ENCODE results near the gene IL34. TPM values are rescaled to one million over a fixed set of nuclear protein-coding genes. Genes with fewer than 3 reads are reported as not detected.

Gene IL34
- polyA plus RNA-seq, 2 donors: 22.9 to 32.7 TPM

GRCh38 chr16:70685938-70686375, 39.6 kb downstream of the IL34 start, which contains the start of gene MTSS2:
Gene MTSS2 (minus strand): TSS chr16:70686053. CDS start chr16:70685791, 262 bp downstream.
- Histone ChIP-seq H3K4me1 (ENCODE audit: control insufficient read depth in 2 of 2, insufficient read depth in 2 of 2, low read length in 1 of 2) (peaks cover 31 to 72% of the 10 kb centered on the region in 2 donors), H3K27me3 (ENCODE audit: control insufficient read depth in 1 of 2, insufficient read depth in 2 of 2, low read length in 2 of 2) (no peaks in the 10 kb centered on the region), H3K9me3 (ENCODE audit: control insufficient read depth in 2 of 2, insufficient read depth in 1 of 2, low read depth in 1 of 2, low read length in 1 of 2) (no peaks in the 10 kb centered on the region), H3K4me3 (ENCODE audit: low read depth in 1 of 2, low read length in 2 of 2) (peak within 1 kb of the TSS; percentile 79 to 80), H3K27ac (ENCODE audit: low read depth in 2 of 2, low read length in 1 of 2) (peak within 1 kb of the TSS; percentile 92), H3K36me3 (ENCODE audit: control insufficient read depth in 2 of 2, insufficient read depth in 2 of 2, low read length in 1 of 2) (peaks cover 0 to 4% of the 10 kb centered on the region in 2 donors)
- 1 to 2% methylated on average over 36 to 72 of the region's 72 CpGs for WGBS, 2 donors

- Histone ChIP-seq H3K27me3 (ENCODE audit: control insufficient read depth in 1 of 2, insufficient read depth in 2 of 2, low read length in 2 of 2) (no peaks in the 10 kb centered on the region), H3K27ac (ENCODE audit: low read depth in 2 of 2, low read length in 1 of 2) (peak overlapping the region; percentile 92), H3K4me1 (ENCODE audit: control insufficient read depth in 2 of 2, insufficient read depth in 2 of 2, low read length in 1 of 2) (peaks cover 37 to 69% of the 10 kb centered on the region in 2 donors), H3K9me3 (ENCODE audit: control insufficient read depth in 2 of 2, insufficient read depth in 1 of 2, low read depth in 1 of 2, low read length in 1 of 2) (no peaks in the 10 kb centered on the region), H3K36me3 (ENCODE audit: control insufficient read depth in 2 of 2, insufficient read depth in 2 of 2, low read length in 1 of 2) (peaks cover 0 to 4% of the 10 kb centered on the region in 2 donors), H3K4me3 (ENCODE audit: low read depth in 1 of 2, low read length in 2 of 2) (peak overlapping the region; percentile 31 to 79)
- WGBS, 2 donors: 36 to 51% methylated on average over 29 of the region's 29 CpGs
These were observed 40.2 kb downstream of the IL34 start for GRCh38 chr16:70686376-70687101.

- H3K9me3 ChIP-seq (ENCODE audit: control insufficient read depth in 2 of 2, insufficient read depth in 1 of 2, low read depth in 1 of 2, low read length in 1 of 2): no peaks in the 10 kb centered on the region
- H3K27ac ChIP-seq (ENCODE audit: low read depth in 2 of 2, low read length in 1 of 2): peak overlapping the region; percentile 92
- H3K4me3 ChIP-seq (ENCODE audit: low read depth in 1 of 2, low read length in 2 of 2): no peak overlapping the region
- H3K4me1 ChIP-seq (ENCODE audit: control insufficient read depth in 2 of 2, insufficient read depth in 2 of 2, low read length in 1 of 2): peaks cover 37 to 64% of the 10 kb centered on the region in 2 donors
- no peaks in the 10 kb centered on the region for H3K27me3 ChIP-seq (ENCODE audit: control insufficient read depth in 1 of 2, insufficient read depth in 2 of 2, low read length in 2 of 2)
- H3K36me3 ChIP-seq (ENCODE audit: control insufficient read depth in 2 of 2, insufficient read depth in 2 of 2, low read length in 1 of 2): peaks cover 0 to 6% of the 10 kb centered on the region in 2 donors
- 44 to 52% methylated on average over 5 of the region's 5 CpGs for WGBS, 2 donors
These were observed 40.7 kb downstream of the IL34 start for GRCh38 chr16:70687102-70687511.

GRCh38 chr16:70687671-70688245, 41.4 kb downstream of the IL34 start:
- Histone ChIP-seq H3K4me1 (ENCODE audit: control insufficient read depth in 2 of 2, insufficient read depth in 2 of 2, low read length in 1 of 2) (peaks cover 38 to 61% of the 10 kb centered on the region in 2 donors), H3K27me3 (ENCODE audit: control insufficient read depth in 1 of 2, insufficient read depth in 2 of 2, low read length in 2 of 2) (no peaks in the 10 kb centered on the region), H3K36me3 (ENCODE audit: control insufficient read depth in 2 of 2, insufficient read depth in 2 of 2, low read length in 1 of 2) (peaks cover 0 to 5% of the 10 kb centered on the region in 2 donors), H3K9me3 (ENCODE audit: control insufficient read depth in 2 of 2, insufficient read depth in 1 of 2, low read depth in 1 of 2, low read length in 1 of 2) (no peaks in the 10 kb centered on the region), H3K27ac (ENCODE audit: low read depth in 2 of 2, low read length in 1 of 2) (peak overlapping the region; percentile 85 to 92), H3K4me3 (ENCODE audit: low read depth in 1 of 2, low read length in 2 of 2) (no peak overlapping the region)
- WGBS, 2 donors: 80 to 84% methylated on average over 18 of the region's 18 CpGs

- Histone ChIP-seq H3K27me3 (ENCODE audit: control insufficient read depth in 1 of 2, insufficient read depth in 2 of 2, low read length in 2 of 2) (no peaks in the 10 kb centered on the region), H3K4me1 (ENCODE audit: control insufficient read depth in 2 of 2, insufficient read depth in 2 of 2, low read length in 1 of 2) (peaks cover 38 to 61% of the 10 kb centered on the region in 2 donors), H3K4me3 (ENCODE audit: low read depth in 1 of 2, low read length in 2 of 2) (no peak overlapping the region), H3K9me3 (ENCODE audit: control insufficient read depth in 2 of 2, insufficient read depth in 1 of 2, low read depth in 1 of 2, low read length in 1 of 2) (no peaks in the 10 kb centered on the region), H3K27ac (ENCODE audit: low read depth in 2 of 2, low read length in 1 of 2) (peak overlapping the region; percentile 85 to 92), H3K36me3 (ENCODE audit: control insufficient read depth in 2 of 2, insufficient read depth in 2 of 2, low read length in 1 of 2) (peaks cover 0 to 1% of the 10 kb centered on the region in 2 donors)
- 47 to 55% methylated on average over 8 of the region's 8 CpGs for WGBS, 2 donors
These were observed 41.9 kb downstream of the IL34 start for GRCh38 chr16:70688246-70688742.

- Histone ChIP-seq H3K27me3 (ENCODE audit: control insufficient read depth in 1 of 2, insufficient read depth in 2 of 2, low read length in 2 of 2) (no peaks in the 10 kb centered on the region), H3K9me3 (ENCODE audit: control insufficient read depth in 2 of 2, insufficient read depth in 1 of 2, low read depth in 1 of 2, low read length in 1 of 2) (no peaks in the 10 kb centered on the region), H3K36me3 (ENCODE audit: control insufficient read depth in 2 of 2, insufficient read depth in 2 of 2, low read length in 1 of 2) (peaks cover 0 to 1% of the 10 kb centered on the region in 2 donors), H3K4me1 (ENCODE audit: control insufficient read depth in 2 of 2, insufficient read depth in 2 of 2, low read length in 1 of 2) (peaks cover 33 to 61% of the 10 kb centered on the region in 2 donors), H3K4me3 (ENCODE audit: low read depth in 1 of 2, low read length in 2 of 2) (no peak overlapping the region), H3K27ac (ENCODE audit: low read depth in 2 of 2, low read length in 1 of 2) (peak overlapping the region; percentile 85 to 92)
- 59 to 70% methylated on average over 22 of the region's 22 CpGs for WGBS, 2 donors
These were observed 42.9 kb downstream of the IL34 start for GRCh38 chr16:70689035-70689969.

- 76 to 79% methylated on average over 16 of the region's 16 CpGs for WGBS, 2 donors
- Histone ChIP-seq H3K27me3 (ENCODE audit: control insufficient read depth in 1 of 2, insufficient read depth in 2 of 2, low read length in 2 of 2) (no peaks in the 10 kb centered on the region), H3K4me3 (ENCODE audit: low read depth in 1 of 2, low read length in 2 of 2) (no peak overlapping the region), H3K9me3 (ENCODE audit: control insufficient read depth in 2 of 2, insufficient read depth in 1 of 2, low read depth in 1 of 2, low read length in 1 of 2) (no peaks in the 10 kb centered on the region), H3K27ac (ENCODE audit: low read depth in 2 of 2, low read length in 1 of 2) (peak overlapping the region; percentile 85 to 92), H3K36me3 (ENCODE audit: control insufficient read depth in 2 of 2, insufficient read depth in 2 of 2, low read length in 1 of 2) (peaks cover 0 to 1% of the 10 kb centered on the region in 2 donors), H3K4me1 (ENCODE audit: control insufficient read depth in 2 of 2, insufficient read depth in 2 of 2, low read length in 1 of 2) (peaks cover 31 to 64% of the 10 kb centered on the region in 2 donors)
These were observed 43.9 kb downstream of the IL34 start for GRCh38 chr16:70689970-70690891.

- H3K27ac ChIP-seq (ENCODE audit: low read depth in 2 of 2, low read length in 1 of 2): peak overlapping the region; percentile 85 to 92
- H3K4me3 ChIP-seq (ENCODE audit: low read depth in 1 of 2, low read length in 2 of 2): no peak overlapping the region
- H3K4me1 ChIP-seq (ENCODE audit: control insufficient read depth in 2 of 2, insufficient read depth in 2 of 2, low read length in 1 of 2): peaks cover 33 to 70% of the 10 kb centered on the region in 2 donors
- 78 to 79% methylated on average over 26 of the region's 26 CpGs for WGBS, 2 donors
- no peaks in the 10 kb centered on the region for H3K27me3 ChIP-seq (ENCODE audit: control insufficient read depth in 1 of 2, insufficient read depth in 2 of 2, low read length in 2 of 2)
- no peaks in the 10 kb centered on the region for H3K9me3 ChIP-seq (ENCODE audit: control insufficient read depth in 2 of 2, insufficient read depth in 1 of 2, low read depth in 1 of 2, low read length in 1 of 2)
- H3K36me3 ChIP-seq (ENCODE audit: control insufficient read depth in 2 of 2, insufficient read depth in 2 of 2, low read length in 1 of 2): peaks cover 0 to 1% of the 10 kb centered on the region in 2 donors
These were observed 45.1 kb downstream of the IL34 start for GRCh38 chr16:70691223-70692129.

Data from esophagus (tissue), 2 donors.